Muscle layer of colon (tissue), 2 donors: ENCODE results near the gene HOXC10.
A peak's percentile ranks its signal among the peaks of the same experiment; 100 is the strongest.

Experiments used
- H3K27ac ChIP-seq: one replicate; pipeline ENCODE4 v1.7.0; 2013; ENCODE audit warnings: low read depth, mild to moderate bottlenecking, low read length, moderate library complexity
- H3K27me3 ChIP-seq, 2 donors: one replicate each; pipeline ENCODE4 v1.7.0; 2013; ENCODE audit warnings: low read length in 2 of 2, mild to moderate bottlenecking in 2 of 2; ENCODE audit not compliant: insufficient read depth in 2 of 2, control insufficient read depth in 1 of 2
- H3K36me3 ChIP-seq: one replicate; pipeline ENCODE4 v1.7.0; 2013; ENCODE audit warnings: mild to moderate bottlenecking, low read length; ENCODE audit not compliant: insufficient read depth
- H3K4me1 ChIP-seq: one replicate; pipeline ENCODE4 v1.7.0; 2013; ENCODE audit warnings: mild to moderate bottlenecking, low read length; ENCODE audit not compliant: insufficient read depth
- H3K4me3 ChIP-seq, 2 donors: one replicate each; pipeline ENCODE4 v1.7.0; 2013; ENCODE audit warnings: low read length in 2 of 2, low read depth in 1 of 2, mild to moderate bottlenecking in 1 of 2, moderate library complexity in 1 of 2
- H3K9ac ChIP-seq: one replicate; pipeline ENCODE4 v1.7.0; 2013; ENCODE audit warnings: low read length
- H3K9me3 ChIP-seq: one replicate; pipeline ENCODE4 v1.7.0; 2013; ENCODE audit warnings: mild to moderate bottlenecking, low read length
- donor health status: abdominal sarcoma.
- donor health status: Adenocarcinoma of cecum.

HOXC10 gene

DNA sequence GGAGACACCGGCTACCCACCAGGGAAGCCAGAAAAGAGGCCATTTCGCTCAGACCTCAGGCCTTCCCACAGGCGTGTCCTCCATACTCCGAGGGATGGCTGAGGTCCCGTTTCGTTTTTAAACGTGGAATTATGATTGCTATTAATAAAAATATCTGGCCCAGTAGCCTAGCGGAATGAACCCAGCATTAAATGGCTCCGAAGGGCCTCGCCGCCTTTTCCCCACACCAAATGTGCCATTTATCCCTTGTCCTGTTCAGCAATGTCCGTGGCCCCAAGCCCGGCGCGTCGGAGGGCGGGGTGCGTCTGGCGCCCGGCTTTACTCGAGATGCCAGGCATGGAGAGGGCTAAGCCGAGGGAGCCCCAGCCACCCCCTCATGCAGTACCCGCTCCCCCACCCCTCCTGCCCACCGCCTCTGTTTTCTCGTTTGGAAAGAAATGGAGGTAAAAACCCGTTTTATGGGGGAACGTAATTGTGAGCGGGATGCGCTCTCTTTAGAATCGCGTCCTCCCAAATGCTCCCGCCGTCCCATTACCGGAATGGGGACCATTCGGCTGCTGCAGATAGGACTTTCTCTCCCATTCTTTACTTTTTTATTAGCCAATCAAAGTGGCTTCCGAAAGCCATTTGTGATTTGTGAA, 29.6 kb downstream of the HOXC10 start:
- peaks cover 47 to 87% of the 10 kb centered on the region in 2 donors for H3K27me3 ChIP-seq
- H3K4me1 ChIP-seq: peaks cover 11% of the 10 kb centered on the region
- no peak overlapping the region for H3K9ac ChIP-seq
- H3K4me3 ChIP-seq: no peak overlapping the region
- no peaks in the 10 kb centered on the region for H3K36me3 ChIP-seq
- H3K9me3 ChIP-seq: no peaks in the 10 kb centered on the region
- no peak overlapping the region for H3K27ac ChIP-seq

GRCh38 chr12:54015018-54015931, 30.3 kb downstream of the HOXC10 start:
- Histone ChIP-seq H3K4me3 (no peak overlapping the region), H3K9ac (no peak overlapping the region), H3K27me3 (peaks cover 40 to 87% of the 10 kb centered on the region in 2 donors)

GRCh38 chr12:54016051-54016450, 31.1 kb downstream of the HOXC10 start:
- Histone ChIP-seq H3K27ac (no peak overlapping the region), H3K36me3 (no peaks in the 10 kb centered on the region), H3K27me3 (peaks cover 38 to 87% of the 10 kb centered on the region in 2 donors), H3K9me3 (no peaks in the 10 kb centered on the region), H3K4me1 (peaks cover 13% of the 10 kb centered on the region), H3K9ac (no peak overlapping the region), H3K4me3 (no peak overlapping the region)

More at GRCh38 chr12:54015018-54015931, 30.3 kb downstream of the HOXC10 start:
- no peaks in the 10 kb centered on the region for H3K36me3 ChIP-seq
- no peak overlapping the region for H3K27ac ChIP-seq
- H3K4me1 ChIP-seq: peaks cover 13% of the 10 kb centered on the region
- H3K9me3 ChIP-seq: no peaks in the 10 kb centered on the region

DNA sequence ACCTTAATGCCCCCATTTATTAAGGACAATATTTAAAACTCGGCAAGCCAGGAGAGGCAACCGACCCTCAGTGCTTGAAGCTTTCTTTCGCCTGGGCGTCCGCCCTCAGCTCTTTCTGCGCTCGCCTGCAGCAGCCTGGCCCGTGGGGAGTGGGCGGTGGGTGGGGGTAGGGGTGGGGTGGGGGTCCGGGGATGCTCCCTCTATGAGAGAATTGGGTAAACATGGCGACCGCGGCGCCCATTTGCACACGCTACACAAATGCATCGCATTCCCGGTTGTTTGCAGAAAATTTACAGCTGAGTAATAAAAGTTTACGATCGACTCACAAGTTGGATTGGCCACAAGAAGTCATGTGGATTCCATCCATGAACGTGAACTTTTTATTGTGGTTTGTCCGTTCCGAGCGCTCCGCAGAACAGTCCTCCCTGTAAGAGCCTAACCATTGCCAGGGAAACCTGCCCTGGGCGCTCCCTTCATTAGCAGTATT, 31.6 kb downstream of the HOXC10 start:
- Histone ChIP-seq H3K4me1 (peaks cover 13% of the 10 kb centered on the region), H3K27ac (no peak overlapping the region), H3K9ac (no peak overlapping the region), H3K27me3 (peaks cover 34 to 89% of the 10 kb centered on the region in 2 donors), H3K4me3 (no peak overlapping the region), H3K36me3 (no peaks in the 10 kb centered on the region), H3K9me3 (no peaks in the 10 kb centered on the region)

DNA sequence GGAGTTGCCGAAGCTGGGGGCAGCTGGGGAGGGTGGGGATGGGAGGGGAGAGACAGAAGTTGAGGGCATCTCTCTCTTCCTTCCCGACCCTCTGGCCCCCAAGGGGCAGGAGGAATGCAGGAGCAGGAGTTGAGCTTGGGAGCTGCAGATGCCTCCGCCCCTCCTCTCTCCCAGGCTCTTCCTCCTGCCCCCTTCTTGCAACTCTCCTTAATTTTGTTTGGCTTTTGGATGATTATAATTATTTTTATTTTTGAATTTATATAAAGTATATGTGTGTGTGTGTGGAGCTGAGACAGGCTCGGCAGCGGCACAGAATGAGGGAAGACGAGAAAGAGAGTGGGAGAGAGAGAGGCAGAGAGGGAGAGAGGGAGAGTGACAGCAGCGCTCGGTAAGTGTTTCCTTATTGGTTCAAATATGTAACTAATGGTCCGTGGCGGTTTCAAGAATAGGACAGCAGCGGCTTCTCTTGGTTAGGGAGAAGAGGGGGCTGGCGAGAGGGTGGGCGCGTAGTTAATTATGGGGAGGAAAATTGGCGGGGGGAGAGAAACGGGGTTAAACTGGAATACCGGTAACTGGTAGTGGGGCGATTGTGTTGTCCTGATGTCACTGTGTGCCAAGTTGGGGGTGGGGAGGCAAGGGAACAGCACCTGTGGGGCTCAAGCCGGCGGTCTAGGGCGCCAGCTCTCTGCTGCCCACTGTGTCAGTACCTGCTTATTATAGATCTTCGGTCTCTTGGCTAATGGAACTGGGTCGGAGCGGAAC, 32.3 kb downstream of the HOXC10 start:
- Histone ChIP-seq H3K4me3 (peak overlapping the region; percentile 69 to 82), H3K36me3 (no peaks in the 10 kb centered on the region), H3K27me3 (peaks cover 32 to 91% of the 10 kb centered on the region in 2 donors), H3K27ac (peak overlapping the region; percentile 51), H3K9ac (peak overlapping the region; percentile 4), H3K4me1 (peaks cover 13% of the 10 kb centered on the region), H3K9me3 (no peaks in the 10 kb centered on the region)

DNA sequence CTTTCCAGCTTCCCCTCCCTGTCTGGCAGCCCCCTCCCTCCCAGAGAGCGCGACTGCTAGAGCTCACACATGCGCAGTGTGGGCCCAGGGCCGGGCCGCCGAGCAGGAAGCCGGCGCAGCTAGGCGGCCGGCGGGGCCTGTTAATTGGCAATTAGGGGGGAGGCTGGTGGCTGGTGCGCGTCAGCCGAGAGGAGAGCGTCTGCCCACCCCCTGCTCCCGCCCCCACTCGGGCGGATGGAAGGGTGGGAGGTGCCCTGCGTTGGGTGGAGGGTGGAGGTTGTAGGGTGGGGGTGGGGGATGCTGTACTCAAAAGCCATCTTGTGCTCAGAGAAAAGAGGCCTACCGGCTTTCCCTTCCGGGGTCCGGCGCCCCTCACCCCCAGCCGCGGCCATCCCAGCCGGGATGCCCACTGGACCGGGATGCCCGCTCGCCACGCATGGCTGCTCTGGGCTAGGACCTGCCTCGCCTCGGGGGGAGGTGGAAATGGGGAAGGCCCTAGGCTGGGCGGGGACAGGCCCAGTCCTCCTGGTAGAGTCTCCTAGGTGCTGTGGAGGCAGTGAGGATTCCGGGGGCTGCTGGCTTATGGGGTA, 33.0 kb downstream of the HOXC10 start:
- peaks cover 32 to 92% of the 10 kb centered on the region in 2 donors for H3K27me3 ChIP-seq
- no peaks in the 10 kb centered on the region for H3K36me3 ChIP-seq
- peaks cover 13% of the 10 kb centered on the region for H3K4me1 ChIP-seq
- no peaks in the 10 kb centered on the region for H3K9me3 ChIP-seq
- H3K9ac ChIP-seq: peak overlapping the region; percentile 4
- peak overlapping the region; percentile 51 for H3K27ac ChIP-seq
- peak overlapping the region; percentile 69 to 82 for H3K4me3 ChIP-seq

DNA sequence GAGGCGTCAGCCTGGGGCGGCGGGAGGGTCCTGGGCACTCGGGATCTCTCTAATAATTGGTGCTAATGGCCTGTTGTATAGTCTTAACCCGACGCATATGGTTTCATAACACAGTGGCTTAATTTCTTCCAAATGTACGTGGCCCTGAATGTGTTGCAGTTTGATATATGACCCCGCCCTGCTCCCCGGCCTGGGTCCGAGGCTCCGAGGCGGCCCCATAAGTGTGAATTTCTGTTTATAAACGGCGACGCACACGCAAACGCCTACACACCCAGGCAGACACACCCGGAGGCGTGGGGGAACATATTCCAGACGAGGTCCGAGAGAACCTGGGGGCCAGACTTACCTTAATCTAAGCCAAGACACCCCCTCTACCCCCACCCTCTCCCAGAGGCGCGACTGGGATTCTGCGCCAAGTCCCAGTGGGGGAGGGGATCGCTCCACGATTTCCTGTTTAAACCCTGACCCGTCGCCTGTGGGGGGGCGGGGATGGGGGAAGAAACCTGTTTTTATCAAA, 33.6 kb downstream of the HOXC10 start:
- Histone ChIP-seq H3K27ac (peak overlapping the region; percentile 51), H3K36me3 (no peaks in the 10 kb centered on the region), H3K4me3 (peak overlapping the region; percentile 69 to 82), H3K9ac (peak overlapping the region; percentile 4), H3K4me1 (peaks cover 13% of the 10 kb centered on the region), H3K27me3 (peaks cover 27 to 90% of the 10 kb centered on the region in 2 donors), H3K9me3 (no peaks in the 10 kb centered on the region)

- Histone ChIP-seq H3K4me3 (peak overlapping the region in 1 of 2 donors; percentile 23), H3K27ac (no peak overlapping the region), H3K36me3 (no peaks in the 10 kb centered on the region), H3K27me3 (peaks cover 21 to 90% of the 10 kb centered on the region in 2 donors), H3K9me3 (no peaks in the 10 kb centered on the region), H3K9ac (no peak overlapping the region), H3K4me1 (peaks cover 13% of the 10 kb centered on the region)
Observed at GRCh38 chr12:54019091-54019811, 34.3 kb downstream of the HOXC10 start.

GRCh38 chr12:54019924-54020590, 35.1 kb downstream of the HOXC10 start:
- Histone ChIP-seq H3K9me3 (no peaks in the 10 kb centered on the region), H3K9ac (no peak overlapping the region), H3K4me3 (peak overlapping the region in 1 of 2 donors; percentile 23), H3K36me3 (no peaks in the 10 kb centered on the region), H3K27me3 (peaks cover 13 to 90% of the 10 kb centered on the region in 2 donors), H3K27ac (no peak overlapping the region), H3K4me1 (peaks cover 13% of the 10 kb centered on the region)
